HepG2 (cell line): ENCODE data around the gene RETN.

ENCODE experiments used
- EZH2 ChIP-seq: conservative IDR thresholded peaks from 2 replicates; pipeline ENCODE4 v1.6.1; 2012; ENCODE audit warnings: mild to moderate bottlenecking, low read depth, low read length, moderate library complexity
- NFYB ChIP-seq: sonication (generic); formaldehyde crosslinking; IDR thresholded peaks from 2 replicates; pipeline ENCODE4 v1.4.0; 2020; ENCODE audit warnings: missing genetic modification reagents
- NONO ChIP-seq, 2 experiments: fragments of 450-650 bp in 1 of 2; sonication (generic) in 1 of 2; formaldehyde crosslinking in 1 of 2; IDR thresholded peaks in 1 of 2; conservative IDR thresholded peaks in 1 of 2; 2 replicates each; pipeline versions ENCODE4 v1.6.1 to v1.8.0; 2017 to 2022; ENCODE audit warnings: mild to moderate bottlenecking in 1 of 2, missing genetic modification reagents in 1 of 2, moderate library complexity in 1 of 2
- NR1H2 ChIP-seq: sonication (generic); formaldehyde crosslinking; IDR thresholded peaks from 2 replicates; pipeline ENCODE4 v1.8.1; 2022; ENCODE audit warnings: low read depth, missing genetic modification reagents, borderline replicate concordance
- TCF7 ChIP-seq: sonication (generic); IDR thresholded peaks from 2 replicates; pipeline ENCODE4 v1.6.1; 2016; ENCODE audit warnings: antibody characterized with exemption, low read depth
- U2AF1 ChIP-seq: fragments of 200-400 bp; formaldehyde crosslinking; optimal IDR thresholded peaks from 2 replicates; pipeline ENCODE3; 2017; ENCODE audit warnings: mild to moderate bottlenecking, low read depth, low read length
- ZNF333 ChIP-seq: sonication (generic); formaldehyde crosslinking; IDR thresholded peaks from 2 replicates; pipeline ENCODE4 v1.4.0; 2020; ENCODE audit warnings: mild to moderate bottlenecking, missing genetic modification reagents, borderline replicate concordance
- ZNF605 ChIP-seq: sonication (generic); formaldehyde crosslinking; IDR thresholded peaks from 2 replicates; pipeline ENCODE4 v1.8.0; 2022; ENCODE audit warnings: mild to moderate bottlenecking, missing genetic modification reagents
- TF ChIP-seq, protein P1 (sequence below): IDR thresholded peaks from 2 replicates; pipeline ENCODE4 v1.6.1; 2016; ENCODE audit warnings: low read depth, borderline replicate concordance

GRCh38 chr19:7637374-7638256, 31.2 kb upstream of the RETN start:
- TF ChIP-seq ZNF605 (CRISPR knock-in tag) (no peak; the same call in 1 of the 2 replicates), EZH2 (no peak), U2AF1 (no peak), NONO (IDR thresholded peaks at IDR 0.05) (no peak), NONO (CRISPR knock-in tag; conservative IDR thresholded peaks at IDR 0.05) (no peak), TCF7 (no peak), NR1H2 (no peak), NFYB (CRISPR knock-in tag) (no peak), ZNF333 (CRISPR knock-in tag) (no peak)
- TF ChIP-seq, protein P1, sequence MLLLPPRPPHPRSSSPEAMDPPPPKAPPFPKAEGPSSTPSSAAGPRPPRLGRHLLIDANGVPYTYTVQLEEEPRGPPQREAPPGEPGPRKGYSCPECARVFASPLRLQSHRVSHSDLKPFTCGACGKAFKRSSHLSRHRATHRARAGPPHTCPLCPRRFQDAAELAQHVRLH, result no peak
